Body of pancreas (tissue), 4 donors: Measurements from ENCODE around the gene OOEP. TPM values are rescaled to one million over a fixed set of nuclear protein-coding genes. Genes with fewer than 3 reads are reported as not detected.

ENCODE experiments used
- ATAC-seq: fragments of 150-250 bp; one replicate; pipeline ENCODE4 v1.9.1; 2016
- DNase-seq, 4 donors: peaks; one replicate each; pipeline ENCODE4 v3.0.0-alpha.2; 2019
- H3K27ac ChIP-seq, 4 donors: fragments of 200-600 bp; sonication (generic); 1 replicate in 3 of 4; 2 replicates in 1 of 4; pipeline versions ENCODE4 v1.5.1 to v1.6.1; 2016 to 2019; ENCODE audit warnings: mild to moderate bottlenecking in 1 of 4, mixed read lengths in 1 of 4, moderate library complexity in 1 of 4
- H3K27me3 ChIP-seq, 2 donors: fragments of 200-600 bp; sonication (generic); one replicate each; pipeline ENCODE4 v1.6.0; 2016; ENCODE audit warnings: mild to moderate bottlenecking in 1 of 2
- H3K36me3 ChIP-seq, 2 donors: fragments of 200-600 bp; sonication (generic); replicated peaks in 1 of 2; 2 replicates each; pipeline ENCODE4 v1.5.1; 2016; ENCODE audit warnings: low read depth in 2 of 2; ENCODE audit not compliant: insufficient read depth in 1 of 2
- H3K4me1 ChIP-seq: fragments of 200-600 bp; sonication (generic); one replicate; pipeline ENCODE4 v1.6.0; 2016
- H3K4me3 ChIP-seq, 2 donors: fragments of 200-600 bp; sonication (generic); 1 replicate in 1 of 2; 2 replicates in 1 of 2; pipeline ENCODE4 v1.5.1; 2016 to 2019
- H3K9me3 ChIP-seq, 3 donors: fragments of 200-600 bp; sonication (generic); 1 replicate in 2 of 3; 2 replicates in 1 of 3; pipeline ENCODE4 v1.5.1; 2016
- POLR2A ChIP-seq, 3 donors: fragments of 450-650 bp; IDR thresholded peaks; one replicate each; pipeline ENCODE4 v1.6.1; 2016; ENCODE audit warnings: antibody characterized with exemption in 3 of 3, mild to moderate bottlenecking in 2 of 3
- WGBS, 2 donors: methylation state at CpG; one replicate each; pipeline ENCODE4 v1.1.5; 2017; 5-methylcytosine and 5-hydroxymethylcytosine counted together
- intact Hi-C: fragments of 100-400 bp; cut with DNase I; formaldehyde crosslinking; loops from one replicate; pipeline ENCODE4 v1.15.1; 2023
- total RNA-seq, 2 donors: library from RNA; depleted of rRNA; stranded (reverse); fragments of >200 nt; gene quantifications; one replicate each; pipeline ENCODE4 v1.1.0, GENCODE V29; 2016
- TF ChIP-seq, protein P1 (sequence below), 7 experiments: fragments of 450-650 bp in 4 of 7; fragments of 200-600 bp in 3 of 7; sonication (generic) in 3 of 7; IDR thresholded peaks; one replicate each; pipeline ENCODE4 v1.5.1; 2016 to 2019; ENCODE audit warnings: antibody characterized with exemption in 7 of 7

Gene OOEP
- not detected for total RNA-seq

DNA sequence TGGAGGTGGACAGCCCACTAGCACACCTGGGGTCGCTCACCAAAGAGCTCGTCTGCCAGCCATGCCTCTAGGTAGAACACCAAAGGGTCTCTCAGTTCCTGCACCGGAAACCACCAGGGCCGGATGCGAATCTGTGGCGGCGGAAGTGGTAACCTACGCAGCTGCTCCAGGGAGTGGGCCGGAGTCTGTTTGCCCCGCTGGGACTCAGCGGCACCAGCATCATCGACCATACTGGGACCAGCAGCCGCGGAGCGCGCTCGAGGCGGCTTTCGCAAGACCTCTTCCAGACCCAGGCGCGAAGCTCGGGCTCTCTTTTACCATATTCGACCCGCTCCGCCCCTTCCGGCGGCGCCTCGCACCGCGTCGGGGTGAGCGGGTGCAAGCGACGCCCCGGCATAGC, at the start of gene OOEP:
TSS of gene OOEP (minus strand) at position 335 of the 400 bp plus-strand sequence. CDS start at position 230, 105 bp downstream.
- no peak for TF ChIP-seq POLR2A (IDR thresholded peaks at IDR 0.05)
- TF ChIP-seq, protein P1, sequence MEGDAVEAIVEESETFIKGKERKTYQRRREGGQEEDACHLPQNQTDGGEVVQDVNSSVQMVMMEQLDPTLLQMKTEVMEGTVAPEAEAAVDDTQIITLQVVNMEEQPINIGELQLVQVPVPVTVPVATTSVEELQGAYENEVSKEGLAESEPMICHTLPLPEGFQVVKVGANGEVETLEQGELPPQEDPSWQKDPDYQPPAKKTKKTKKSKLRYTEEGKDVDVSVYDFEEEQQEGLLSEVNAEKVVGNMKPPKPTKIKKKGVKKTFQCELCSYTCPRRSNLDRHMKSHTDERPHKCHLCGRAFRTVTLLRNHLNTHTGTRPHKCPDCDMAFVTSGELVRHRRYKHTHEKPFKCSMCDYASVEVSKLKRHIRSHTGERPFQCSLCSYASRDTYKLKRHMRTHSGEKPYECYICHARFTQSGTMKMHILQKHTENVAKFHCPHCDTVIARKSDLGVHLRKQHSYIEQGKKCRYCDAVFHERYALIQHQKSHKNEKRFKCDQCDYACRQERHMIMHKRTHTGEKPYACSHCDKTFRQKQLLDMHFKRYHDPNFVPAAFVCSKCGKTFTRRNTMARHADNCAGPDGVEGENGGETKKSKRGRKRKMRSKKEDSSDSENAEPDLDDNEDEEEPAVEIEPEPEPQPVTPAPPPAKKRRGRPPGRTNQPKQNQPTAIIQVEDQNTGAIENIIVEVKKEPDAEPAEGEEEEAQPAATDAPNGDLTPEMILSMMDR (IDR thresholded peaks at IDR 0.05), result no peak

DNA sequence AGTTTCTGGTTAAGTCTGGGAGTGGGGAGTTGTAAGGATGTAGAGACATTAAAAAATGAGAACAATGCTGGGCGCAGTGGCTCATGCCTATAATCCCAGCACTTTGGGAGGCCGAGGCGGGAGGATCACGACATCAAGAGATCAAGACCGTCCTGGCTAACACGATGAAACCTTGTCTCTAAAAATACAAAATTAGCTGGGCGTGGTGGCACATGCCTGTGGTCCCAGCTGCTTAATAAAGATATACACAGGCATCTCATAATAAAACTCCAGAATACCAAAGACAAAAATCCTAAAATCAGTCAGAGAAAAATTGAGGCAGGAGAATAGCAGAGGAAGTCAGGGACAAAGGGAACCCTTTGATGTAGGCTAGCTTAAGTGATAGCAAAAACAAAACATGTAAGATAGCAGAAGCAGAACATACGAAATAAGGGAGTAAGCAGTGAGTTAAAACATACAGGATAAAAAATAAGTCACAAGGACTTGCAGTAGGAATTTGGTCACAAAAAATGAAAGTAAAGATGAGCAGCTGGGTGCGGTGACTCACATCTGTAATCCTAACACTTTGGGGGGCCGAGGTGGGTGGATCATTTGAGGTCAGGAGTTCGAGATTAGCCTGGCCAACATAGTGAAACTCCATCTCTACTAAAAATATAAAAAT, 48.5 kb upstream of the OOEP start:
- WGBS, 2 donors, result 86 to 87% methylated on average over 11 of the region's 11 CpGs
- TF ChIP-seq, protein P1 (IDR thresholded peaks at IDR 0.05), result no peak
- TF ChIP-seq POLR2A (IDR thresholded peaks at IDR 0.05), result no peak
- ATAC-seq (no peak), DNase-seq (no peak)
- intact Hi-C loops, result no loop called here
- Histone ChIP-seq H3K36me3 (no peaks in the 10 kb centered on the region), H3K27ac (no peak overlapping the region), H3K9me3 (no peaks in the 10 kb centered on the region), H3K4me3 (no peak overlapping the region), H3K4me1 (no peaks in the 10 kb centered on the region), H3K27me3 (no peaks in the 10 kb centered on the region)

More for the DNA sequence above, at the start of gene OOEP:
- WGBS, 2 donors, result 94% methylated on average over 16 to 33 of the region's 36 CpGs
- no peak within 1 kb of the TSS for H3K4me3 ChIP-seq
- H3K4me1 ChIP-seq, result no peaks in the 10 kb centered on the region
- H3K9me3 ChIP-seq, result peaks cover 0 to 6% (median 0%) of the 10 kb centered on the region in 3 donors
- DNase-seq (no peak), ATAC-seq (no peak)
- H3K36me3 ChIP-seq, result no peaks in the 10 kb centered on the region
- intact Hi-C loops, result no loop called here
- H3K27me3 ChIP-seq, result no peaks in the 10 kb centered on the region
- H3K27ac ChIP-seq, result no peak within 1 kb of the TSS

DNA sequence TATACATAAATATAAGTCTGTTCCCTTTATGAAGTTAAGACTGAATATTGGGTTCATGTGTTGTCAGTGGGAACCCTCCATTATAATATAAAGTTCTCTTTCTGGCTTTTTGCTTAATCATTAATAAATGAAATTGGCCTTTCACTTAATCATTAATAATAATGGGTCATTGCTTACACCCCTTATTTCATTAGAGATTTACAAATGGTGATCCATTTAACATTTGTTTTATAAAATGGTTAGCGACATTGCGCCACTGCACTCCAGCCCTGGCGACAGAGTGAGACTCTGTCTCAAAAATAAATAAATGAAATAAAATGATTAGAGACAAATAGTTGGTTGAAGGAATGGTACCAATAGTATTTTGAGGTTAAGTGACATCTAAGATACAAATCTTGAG, 43.4 kb upstream of the OOEP start:
- WGBS, 2 donors, result 78 to 81% methylated on average over 3 of the region's 3 CpGs
- H3K27me3 ChIP-seq, result no peaks in the 10 kb centered on the region

DNA sequence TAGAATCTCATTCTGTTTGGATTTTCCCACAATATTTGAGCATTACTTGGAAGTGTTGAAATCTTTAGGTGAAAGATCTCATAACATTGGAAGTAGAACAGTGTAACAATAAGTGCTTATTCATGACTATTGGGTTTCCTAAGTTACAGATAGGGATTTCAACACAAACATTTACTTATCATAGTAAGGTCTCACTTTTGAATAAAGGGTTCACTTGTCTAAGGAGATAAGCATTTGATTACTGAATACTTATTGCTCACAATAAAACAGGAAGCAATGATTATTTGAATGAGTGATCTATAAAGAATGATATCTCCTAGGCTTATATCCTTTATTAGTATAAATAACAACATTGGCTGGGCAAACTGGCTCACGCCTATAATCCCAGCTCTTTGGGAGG, 39.7 kb upstream of the OOEP start:
- no peak for DNase-seq
- WGBS, 2 donors, result 58 to 60% methylated on average over 1 of the region's 1 CpG

More for the DNA sequence above, 43.4 kb upstream of the OOEP start:
- ATAC-seq (no peak), DNase-seq (no peak)
- H3K36me3 ChIP-seq, result no peaks in the 10 kb centered on the region
- H3K4me3 ChIP-seq, result no peak overlapping the region
- no peak overlapping the region for H3K27ac ChIP-seq
- no peaks in the 10 kb centered on the region for H3K9me3 ChIP-seq
- TF ChIP-seq POLR2A (IDR thresholded peaks at IDR 0.05), result no peak
- TF ChIP-seq, protein P1 (IDR thresholded peaks at IDR 0.05), result no peak
- intact Hi-C loops, result no loop called here
- H3K4me1 ChIP-seq, result no peaks in the 10 kb centered on the region

More for the DNA sequence above, 39.7 kb upstream of the OOEP start:
- Histone ChIP-seq H3K27me3 (no peaks in the 10 kb centered on the region), H3K36me3 (no peaks in the 10 kb centered on the region), H3K9me3 (no peaks in the 10 kb centered on the region), H3K27ac (no peak overlapping the region), H3K4me1 (no peaks in the 10 kb centered on the region), H3K4me3 (no peak overlapping the region)
- TF ChIP-seq, protein P1 (IDR thresholded peaks at IDR 0.05), result no peak
- no peak for TF ChIP-seq POLR2A (IDR thresholded peaks at IDR 0.05)
- intact Hi-C loops, result no loop called here
- ATAC-seq, result peak; percentile 42
